GM13977 (cell line): ENCODE data around the gene CGN.

Experiments used
- DNase-seq: peaks from one replicate; pipeline ENCODE4 v3.0.0; 2012; ENCODE audit warnings: low spot score
- CTCF ChIP-seq: IDR thresholded peaks from 2 replicates; pipeline ENCODE4 v1.5.1; 2012; ENCODE audit warnings: mild to moderate bottlenecking, control low read depth; ENCODE audit not compliant: insufficient read depth; ENCODE audit errors: extremely low read depth, missing control alignments
- in situ Hi-C: fragments of 300-500 bp; cut with MboI; formaldehyde crosslinking; loops from one replicate; pipeline ENCODE4 v1.12.0; 2022; ENCODE audit warnings: low sequenced_read_pairs, low pct_unique_long_range_greater_than_20kb, mixed read lengths, inconsistent platforms; ENCODE audit not compliant: unreplicated experiment

Gene CGN

GRCh38 chr1:151512326-151512725 lies 1.1 kb downstream of the CGN start:
- in situ Hi-C loops, result no loop called here
- no peak for TF ChIP-seq CTCF
- no peak for DNase-seq

- no peak for DNase-seq
- no peak for TF ChIP-seq CTCF
- in situ Hi-C loops, result no loop called here
Observed at GRCh38 chr1:151512801-151513625, 1.8 kb downstream of the CGN start.

GRCh38 chr1:151513626-151514121 lies 2.5 kb downstream of the CGN start:
- in situ Hi-C loops, result no loop called here
- no peak for DNase-seq

GRCh38 chr1:151514366-151514765 lies 3.2 kb downstream of the CGN start:
- in situ Hi-C loops, result no loop called here
- no peak for DNase-seq
- no peak for TF ChIP-seq CTCF

More at GRCh38 chr1:151513626-151514121, 2.5 kb downstream of the CGN start:
- no peak for TF ChIP-seq CTCF

- no peak for DNase-seq
- no peak for TF ChIP-seq CTCF
- in situ Hi-C loops, result no loop called here
Observed at GRCh38 chr1:151515265-151515664, 4.1 kb downstream of the CGN start.

- in situ Hi-C loops, result no loop called here
- TF ChIP-seq CTCF, result no peak
- no peak for DNase-seq
Observed at GRCh38 chr1:151516031-151516511, 4.9 kb downstream of the CGN start.
